ENCODE data around the gene KLHL22. TPM values are rescaled to one million over a fixed set of nuclear protein-coding genes. Genes with fewer than 3 reads are reported as not detected.
"Not testable (repeated sequence)": the region's sequence is repeated elsewhere in the genome, so short reads cannot be mapped to it uniquely, and the experiment has no call there.

The KLHL22 gene
- total RNA-seq, 1 donor from 2014 or later: 21.9 TPM

GRCh38 chr22:20507253-20508066, 11.9 kb upstream of the KLHL22 start, which contains the start of gene MED15:
TSS of gene MED15 (plus strand) at chr22:20507610. CDS start at chr22:20507679, 69 bp downstream.
- peak; percentile 88 for DNase-seq (ENCODE audit: low spot score)
- Mint-ChIP-seq H3K27ac (peak within 1 kb of the TSS; percentile 96), H3K36me3 (ENCODE audit: low read depth) (peaks cover 25% of the 10 kb centered on the region), H3K9me3 (no peaks in the 10 kb centered on the region), H3K27me3 (ENCODE audit: insufficient read depth) (no peaks in the 10 kb centered on the region), H3K4me3 (peak within 1 kb of the TSS; percentile 95), H3K4me1 (ENCODE audit: low read depth) (peaks cover 50% of the 10 kb centered on the region)
- intact Hi-C loops (cut with micrococcal nuclease): loop anchor here (1.0 to 10.0 kb wide), 8 partner anchors 11 to 495 kb away; partner anchors contain the start of genes CRKL, DGCR6L, PI4KA and SNAP29

- Mint-ChIP-seq H3K9me3 (no peaks in the 10 kb centered on the region), H3K36me3 (ENCODE audit: low read depth) (peaks cover 25% of the 10 kb centered on the region), H3K4me1 (ENCODE audit: low read depth) (peaks cover 42% of the 10 kb centered on the region), H3K27me3 (ENCODE audit: insufficient read depth) (no peaks in the 10 kb centered on the region), H3K27ac (peak overlapping the region; percentile 96), H3K4me3 (peak overlapping the region; percentile 95)
- intact Hi-C loops (cut with micrococcal nuclease): loop anchor here (1.0 to 10.0 kb wide), 6 partner anchors 10 to 496 kb away; partner anchors contain the start of genes CRKL, DGCR6L and THAP7
- no peak for DNase-seq (ENCODE audit: low spot score)
These were observed 11.1 kb upstream of the KLHL22 start for GRCh38 chr22:20506543-20507252.

- H3K4me1 Mint-ChIP-seq (ENCODE audit: low read depth): peaks cover 24% of the 10 kb centered on the region
- not testable (repeated sequence) for H3K27me3 Mint-ChIP-seq (ENCODE audit: insufficient read depth); DNase-seq (ENCODE audit: low spot score); H3K27ac Mint-ChIP-seq; H3K9me3 Mint-ChIP-seq; H3K4me3 Mint-ChIP-seq
- H3K36me3 Mint-ChIP-seq (ENCODE audit: low read depth): peaks cover 18% of the 10 kb centered on the region
- intact Hi-C loops (cut with micrococcal nuclease): loop anchor here (10.0 kb wide), 1 partner anchor 410 kb away; the partner anchor contains the start of gene CRKL
These were observed 8.8 kb upstream of the KLHL22 start for GRCh38 chr22:20504293-20504922.

GRCh38 chr22:20503816-20504215, 8.2 kb upstream of the KLHL22 start:
- peaks cover 18% of the 10 kb centered on the region for H3K4me1 Mint-ChIP-seq (ENCODE audit: low read depth)
- H3K27ac Mint-ChIP-seq: no peak overlapping the region
- no peaks in the 10 kb centered on the region for H3K27me3 Mint-ChIP-seq (ENCODE audit: insufficient read depth)
- no peak for DNase-seq (ENCODE audit: low spot score)
- H3K4me3 Mint-ChIP-seq: no peak overlapping the region
- no peaks in the 10 kb centered on the region for H3K9me3 Mint-ChIP-seq
- peaks cover 12% of the 10 kb centered on the region for H3K36me3 Mint-ChIP-seq (ENCODE audit: low read depth)
- intact Hi-C loops (cut with micrococcal nuclease): loop anchor here (10.0 kb wide), 1 partner anchor 411 kb away; the partner anchor contains the start of gene CRKL

GRCh38 chr22:20499769-20500168, 4.2 kb upstream of the KLHL22 start:
- Mint-ChIP-seq H3K36me3 (ENCODE audit: low read depth) (peaks cover 1% of the 10 kb centered on the region), H3K9me3 (no peaks in the 10 kb centered on the region), H3K4me3 (no peak overlapping the region), H3K27me3 (ENCODE audit: insufficient read depth) (peaks cover under 1% of the 10 kb centered on the region), H3K4me1 (ENCODE audit: low read depth) (peaks cover under 1% of the 10 kb centered on the region), H3K27ac (no peak overlapping the region)
- no peak for DNase-seq (ENCODE audit: low spot score)
- intact Hi-C loops (cut with micrococcal nuclease): loop anchor here (10.0 kb wide), 1 partner anchor 415 kb away; the partner anchor contains the start of gene CRKL

GRCh38 chr22:20498913-20499312, 3.3 kb upstream of the KLHL22 start:
- H3K36me3 Mint-ChIP-seq (ENCODE audit: low read depth): peaks cover 1% of the 10 kb centered on the region
- H3K4me1 Mint-ChIP-seq (ENCODE audit: low read depth): peaks cover 6% of the 10 kb centered on the region
- H3K9me3 Mint-ChIP-seq: no peaks in the 10 kb centered on the region
- no peak for DNase-seq (ENCODE audit: low spot score)
- intact Hi-C loops (cut with micrococcal nuclease): no loop called here
- H3K27me3 Mint-ChIP-seq (ENCODE audit: insufficient read depth): peaks cover 4% of the 10 kb centered on the region
- no peak overlapping the region for H3K27ac Mint-ChIP-seq
- no peak overlapping the region for H3K4me3 Mint-ChIP-seq

- Mint-ChIP-seq H3K36me3 (ENCODE audit: low read depth) (peaks cover 1% of the 10 kb centered on the region), H3K27me3 (ENCODE audit: insufficient read depth) (peaks cover 7% of the 10 kb centered on the region), H3K4me1 (ENCODE audit: low read depth) (peaks cover 11% of the 10 kb centered on the region), H3K9me3 (no peaks in the 10 kb centered on the region), H3K27ac (no peak overlapping the region), H3K4me3 (no peak overlapping the region)
- intact Hi-C loops (cut with micrococcal nuclease): loop anchor here (2.0 kb wide), 3 partner anchors 65 to 79 kb away; no protein-coding TSS in a partner anchor
- no peak for DNase-seq (ENCODE audit: low spot score)
These were observed 1.8 kb upstream of the KLHL22 start for GRCh38 chr22:20497426-20497825.

- Mint-ChIP-seq H3K9me3 (no peaks in the 10 kb centered on the region), H3K27me3 (ENCODE audit: insufficient read depth) (peaks cover 7% of the 10 kb centered on the region), H3K4me3 (peak overlapping the region; percentile 89), H3K4me1 (ENCODE audit: low read depth) (peaks cover 13% of the 10 kb centered on the region), H3K27ac (peak overlapping the region; percentile 84), H3K36me3 (ENCODE audit: low read depth) (no peaks in the 10 kb centered on the region)
- peak; percentile 93 for DNase-seq (ENCODE audit: low spot score)
- intact Hi-C loops (cut with micrococcal nuclease): loop anchor here (1.0 to 2.0 kb wide), 7 partner anchors 11 to 102 kb away; partner anchors contain the start of genes MED15 and ZNF74
These were observed 476 bp upstream of the KLHL22 start for GRCh38 chr22:20495861-20496681.

GRCh38 chr22:20491346-20491745, 4.2 kb downstream of the KLHL22 start:
- Mint-ChIP-seq H3K36me3 (ENCODE audit: low read depth) (peaks cover 5% of the 10 kb centered on the region), H3K27ac (no peak overlapping the region), H3K4me1 (ENCODE audit: low read depth) (peaks cover 26% of the 10 kb centered on the region), H3K27me3 (ENCODE audit: insufficient read depth) (peaks cover 7% of the 10 kb centered on the region), H3K4me3 (no peak overlapping the region), H3K9me3 (no peaks in the 10 kb centered on the region)
- intact Hi-C loops (cut with micrococcal nuclease): no loop called here
- DNase-seq (ENCODE audit: low spot score): no peak

GRCh38 chr22:20490941-20491307, 4.7 kb downstream of the KLHL22 start:
- H3K27me3 Mint-ChIP-seq (ENCODE audit: insufficient read depth): peaks cover 7% of the 10 kb centered on the region
- no peaks in the 10 kb centered on the region for H3K9me3 Mint-ChIP-seq
- H3K4me3 Mint-ChIP-seq: no peak overlapping the region
- peaks cover 26% of the 10 kb centered on the region for H3K4me1 Mint-ChIP-seq (ENCODE audit: low read depth)
- DNase-seq (ENCODE audit: low spot score): no peak
- H3K27ac Mint-ChIP-seq: no peak overlapping the region
- peaks cover 6% of the 10 kb centered on the region for H3K36me3 Mint-ChIP-seq (ENCODE audit: low read depth)
- intact Hi-C loops (cut with micrococcal nuclease): no loop called here

- no peak for DNase-seq (ENCODE audit: low spot score)
- intact Hi-C loops (cut with micrococcal nuclease): no loop called here
- peaks cover 26% of the 10 kb centered on the region for H3K4me1 Mint-ChIP-seq (ENCODE audit: low read depth)
- H3K27me3 Mint-ChIP-seq (ENCODE audit: insufficient read depth): peaks cover 7% of the 10 kb centered on the region
- no peak overlapping the region for H3K4me3 Mint-ChIP-seq
- no peak overlapping the region for H3K27ac Mint-ChIP-seq
- H3K9me3 Mint-ChIP-seq: no peaks in the 10 kb centered on the region
- H3K36me3 Mint-ChIP-seq (ENCODE audit: low read depth): peaks cover 6% of the 10 kb centered on the region
These were observed 5.2 kb downstream of the KLHL22 start for GRCh38 chr22:20490183-20490940.
